ENCODE data around the gene OPCML.

The OPCML gene

GRCh38 chr11:132549561-132549960 is 982.7 kb downstream of the OPCML start (continued):
- no peak for TF ChIP-seq CSRNP3 (CRISPR knock-in tag; IDR thresholded peaks at IDR 0.05)

GRCh38 chr11:132549001-132549400 is 983.3 kb downstream of the OPCML start:
- no peak for TF ChIP-seq TOX (CRISPR knock-in tag; IDR thresholded peaks at IDR 0.05; ENCODE audit: borderline replicate concordance)
- TF ChIP-seq ZNF8 (CRISPR knock-in tag; IDR thresholded peaks at IDR 0.05), result no peak
- no peak for TF ChIP-seq PATZ1 (CRISPR knock-in tag; IDR thresholded peaks at IDR 0.05; ENCODE audit: borderline replicate concordance)
- no peak for TF ChIP-seq GLIS3 (CRISPR knock-in tag; IDR thresholded peaks at IDR 0.05)
- TF ChIP-seq POU6F1 (CRISPR knock-in tag; IDR thresholded peaks at IDR 0.05; ENCODE audit: borderline replicate concordance, low read depth), result no peak
- no peak for TF ChIP-seq ZNF565 (CRISPR knock-in tag; conservative IDR thresholded peaks at IDR 0.05; ENCODE audit: low read depth)
- no peak for TF ChIP-seq BACH2 (CRISPR knock-in tag; IDR thresholded peaks at IDR 0.05; ENCODE audit: borderline replicate concordance)
- TF ChIP-seq ESRRG (CRISPR knock-in tag; IDR thresholded peaks at IDR 0.05), result no peak
- no peak for TF ChIP-seq ARNTL (CRISPR knock-in tag; IDR thresholded peaks at IDR 0.05; ENCODE audit: borderline replicate concordance, low read depth)
- no peak for TF ChIP-seq ZFP3 (CRISPR knock-in tag; IDR thresholded peaks at IDR 0.05)
- TF ChIP-seq OSR1 (CRISPR knock-in tag; IDR thresholded peaks at IDR 0.05), result no peak
- TF ChIP-seq TCF4 (CRISPR knock-in tag; IDR thresholded peaks at IDR 0.05; ENCODE audit: borderline replicate concordance), result no peak
- no peak for TF ChIP-seq ZNF70 (CRISPR knock-in tag; IDR thresholded peaks at IDR 0.05)
- TF ChIP-seq ZC3H10 (CRISPR knock-in tag; IDR thresholded peaks at IDR 0.05), result no peak
- no peak for TF ChIP-seq CSDC2 (CRISPR knock-in tag; IDR thresholded peaks at IDR 0.05)
- TF ChIP-seq TSHZ2 (CRISPR knock-in tag; IDR thresholded peaks at IDR 0.05), result no peak
- TF ChIP-seq CSRNP3 (CRISPR knock-in tag; IDR thresholded peaks at IDR 0.05), result no peak
- TF ChIP-seq RARB (CRISPR knock-in tag; IDR thresholded peaks at IDR 0.05), result no peak
- TF ChIP-seq PPARA (CRISPR knock-in tag; IDR thresholded peaks at IDR 0.05; ENCODE audit: borderline replicate concordance), result no peak
- ATAC-seq, result no peak

GRCh38 chr11:132544007-132544406 is 988.3 kb downstream of the OPCML start:
- TF ChIP-seq BACH2 (CRISPR knock-in tag; IDR thresholded peaks at IDR 0.05; ENCODE audit: borderline replicate concordance) (no peak), ZNF565 (CRISPR knock-in tag; conservative IDR thresholded peaks at IDR 0.05; ENCODE audit: low read depth) (no peak), SNAI2 (CRISPR knock-in tag; IDR thresholded peaks at IDR 0.05) (no peak), TOX (CRISPR knock-in tag; IDR thresholded peaks at IDR 0.05; ENCODE audit: borderline replicate concordance) (no peak), ZC3H10 (CRISPR knock-in tag; IDR thresholded peaks at IDR 0.05) (no peak), ZFP3 (CRISPR knock-in tag; IDR thresholded peaks at IDR 0.05) (no peak), CSDC2 (CRISPR knock-in tag; IDR thresholded peaks at IDR 0.05) (no peak)
- ATAC-seq, result no peak

Measured in SK-N-SH treated with all-trans-retinoic acid at 6 μM for 48 hours (cell line).